KOPT-K1 (cell line): ENCODE results near the gene TMEM91.
A peak's percentile ranks its signal among the peaks of the same experiment; 100 is the strongest.

ENCODE experiments used
- H3K27ac ChIP-seq: fragments of 200-600 bp; sonication (generic); 2 replicates; pipeline ENCODE4 v1.5.1; 2016; ENCODE audit warnings: antibody characterized with exemption, mild to moderate bottlenecking, low read depth, low read length; ENCODE audit not compliant: poor library complexity, severe bottlenecking
- H3K36me3 ChIP-seq: fragments of 200-600 bp; sonication (generic); 2 replicates; pipeline ENCODE4 v1.5.1; 2017; ENCODE audit warnings: antibody characterized with exemption, mild to moderate bottlenecking, low read length, moderate library complexity; ENCODE audit not compliant: insufficient read depth
- H3K9me3 ChIP-seq: fragments of 200-600 bp; sonication (generic); 2 replicates; pipeline ENCODE4 v1.5.1; 2017; ENCODE audit warnings: antibody characterized with exemption, low read length, mild to moderate bottlenecking; ENCODE audit not compliant: insufficient read depth, poor library complexity, severe bottlenecking

The TMEM91 gene

DNA sequence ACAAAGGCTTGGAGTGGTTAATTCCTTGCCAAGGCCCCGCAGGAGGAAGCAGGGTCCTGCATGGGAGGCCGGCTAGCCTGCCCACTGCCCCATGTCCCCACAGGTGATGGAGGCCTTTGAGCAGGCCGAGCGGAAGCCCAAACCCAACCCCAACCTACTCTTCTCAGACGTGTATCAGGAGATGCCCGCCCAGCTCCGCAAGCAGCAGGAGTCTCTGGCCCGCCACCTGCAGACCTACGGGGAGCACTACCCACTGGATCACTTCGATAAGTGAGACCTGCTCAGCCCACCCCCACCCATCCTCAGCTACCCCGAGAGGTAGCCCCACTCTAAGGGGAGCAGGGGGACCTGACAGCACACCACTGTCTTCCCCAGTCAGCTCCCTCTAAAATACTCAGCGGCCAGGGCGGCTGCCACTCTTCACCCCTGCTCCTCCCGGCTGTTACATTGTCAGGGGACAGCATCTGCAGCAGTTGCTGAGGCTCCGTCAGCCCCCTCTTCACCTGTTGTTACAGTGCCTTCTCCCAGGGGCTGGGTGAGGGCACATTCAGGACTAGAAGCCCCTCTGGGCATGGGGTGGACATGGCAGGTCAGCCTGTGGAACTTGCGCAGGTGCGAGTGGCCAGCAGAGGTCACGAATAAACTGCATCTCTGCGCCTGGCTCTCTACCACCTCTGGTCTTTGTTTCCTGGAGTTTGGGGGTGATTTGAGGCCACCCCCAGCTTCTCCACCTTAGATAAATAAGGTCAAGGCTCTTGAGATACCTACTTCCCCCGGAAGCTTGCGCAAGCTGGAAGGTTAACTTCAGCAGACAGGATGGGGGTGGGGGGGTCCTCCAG, 48.2 kb downstream of the TMEM91 start:
- peaks cover 42% of the 10 kb centered on the region for H3K36me3 ChIP-seq
- H3K9me3 ChIP-seq: no peaks in the 10 kb centered on the region
- no peak overlapping the region for H3K27ac ChIP-seq

DNA sequence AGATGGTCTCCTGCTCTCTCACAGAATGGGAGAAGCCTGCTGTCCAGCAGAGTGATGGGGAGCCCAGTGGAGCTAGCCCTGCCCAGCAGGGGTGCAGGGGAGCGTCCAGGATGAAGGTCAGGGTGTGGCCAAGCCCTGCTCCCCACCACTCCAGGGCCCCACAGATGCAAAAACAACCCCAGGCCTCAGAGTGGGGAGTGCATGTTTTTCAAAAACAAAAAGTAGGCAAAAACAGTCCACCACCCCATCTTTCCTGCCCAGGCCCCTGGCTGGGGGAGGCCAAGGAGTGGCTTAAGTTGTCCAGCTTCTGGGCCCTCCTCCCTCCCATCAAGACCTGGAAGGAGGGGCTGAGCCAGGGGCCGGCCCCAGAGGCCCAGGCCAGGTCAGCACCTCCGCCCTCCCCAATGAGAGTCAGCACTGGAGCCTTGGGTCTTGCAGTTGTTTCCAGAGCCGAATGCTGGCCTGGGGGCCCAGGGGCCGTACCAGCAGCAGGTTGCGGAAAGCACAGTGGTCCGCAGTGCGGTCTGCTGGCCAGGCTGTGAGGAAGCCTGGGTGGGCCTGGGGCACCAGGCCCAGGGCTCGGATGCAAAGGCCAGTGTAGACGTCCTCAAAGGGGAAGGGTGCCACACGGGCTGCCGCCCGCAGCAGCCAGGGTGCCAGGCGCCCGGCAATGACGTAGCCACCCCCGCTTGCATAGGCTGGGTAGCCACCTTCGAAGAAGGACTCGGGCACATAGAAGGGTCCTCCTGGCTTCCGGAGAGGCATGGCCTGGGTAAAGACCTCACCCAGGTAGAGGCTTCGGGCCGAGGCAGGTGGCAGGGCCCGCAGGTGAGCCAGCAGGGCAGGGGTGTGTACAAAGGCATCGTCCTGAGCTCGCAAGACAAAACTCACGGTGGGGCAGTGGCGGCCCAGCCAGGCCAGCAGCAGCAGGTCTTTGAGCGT, 49.1 kb downstream of the TMEM91 start:
- Histone ChIP-seq H3K27ac (no peak overlapping the region), H3K36me3 (peaks cover 35% of the 10 kb centered on the region), H3K9me3 (no peaks in the 10 kb centered on the region)

DNA sequence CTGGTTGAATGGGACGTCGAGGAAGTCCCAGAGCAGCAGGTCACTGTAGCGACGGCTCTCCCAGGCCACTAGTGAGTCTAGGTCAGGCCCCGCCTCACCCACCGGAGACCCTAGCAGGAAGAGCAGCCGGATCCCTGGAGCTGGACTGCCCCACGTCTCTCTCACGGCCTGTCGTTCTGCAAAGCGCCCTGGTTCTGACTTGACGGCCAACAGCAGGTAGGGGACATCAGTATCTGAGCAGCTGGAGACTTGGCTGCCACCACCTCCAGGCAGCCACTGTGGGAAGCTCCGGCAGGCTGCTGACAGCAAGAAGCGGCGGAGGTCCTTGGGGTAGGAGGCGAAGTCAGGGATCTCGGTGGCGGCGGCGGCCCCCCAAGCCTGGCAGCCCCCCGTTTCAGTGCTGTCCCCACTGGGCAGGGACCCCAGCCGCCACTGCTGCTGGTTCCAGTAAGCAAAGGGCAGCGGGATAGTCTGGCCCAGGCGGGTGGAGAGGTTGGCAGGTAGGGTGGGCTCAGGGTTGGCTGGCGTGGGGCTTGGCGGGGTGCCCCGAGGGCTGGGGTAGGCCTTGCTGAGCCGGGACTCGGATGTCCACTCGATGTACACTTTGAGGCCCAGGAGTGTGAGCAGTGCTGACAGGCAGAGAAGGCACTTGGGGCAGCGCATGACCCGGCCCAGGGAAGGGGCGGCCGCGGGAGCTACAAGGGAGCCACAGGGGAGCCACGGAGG, 49.9 kb downstream of the TMEM91 start:
- Histone ChIP-seq H3K9me3 (no peaks in the 10 kb centered on the region), H3K36me3 (peaks cover 38% of the 10 kb centered on the region; the same call in 1 of the 2 replicates), H3K27ac (no peak overlapping the region)

DNA sequence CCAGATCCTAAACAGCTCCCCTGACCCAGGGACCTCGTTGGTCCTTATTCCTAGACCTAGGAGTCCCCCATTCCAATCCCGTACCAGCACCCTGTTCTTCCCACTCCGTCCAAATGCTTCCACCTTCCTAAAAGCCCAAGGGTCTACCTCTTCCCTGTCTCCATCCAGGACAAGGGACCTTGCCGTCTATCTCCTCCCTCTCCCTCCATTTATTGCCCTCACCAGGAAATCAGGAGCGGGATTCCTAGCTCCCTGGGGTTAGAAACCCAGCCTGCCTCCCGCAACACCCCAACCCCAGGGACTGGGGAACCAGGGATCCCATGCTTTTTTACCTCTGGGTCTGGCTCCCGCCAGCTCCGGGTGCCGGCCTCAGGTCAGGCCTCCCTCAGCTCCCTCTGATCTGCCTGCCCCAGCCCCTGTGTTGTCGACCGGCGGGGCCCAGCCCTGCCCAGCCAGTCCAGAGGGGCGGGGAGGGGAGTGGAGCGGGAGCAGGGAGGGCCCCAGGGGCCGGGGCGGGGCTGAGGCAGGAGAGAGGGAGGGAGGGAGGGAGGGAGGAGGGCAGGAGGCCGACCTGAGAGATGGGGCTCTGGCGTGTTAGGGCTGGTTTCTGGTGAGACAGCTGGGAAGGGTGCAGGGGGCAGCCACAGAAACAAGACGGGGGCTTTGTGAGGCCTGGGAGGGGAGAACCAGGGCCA, 50.8 kb downstream of the TMEM91 start, which contains the start of gene B3GNT8:
TSS of gene B3GNT8 (minus strand) at position 423 of the 695 bp plus-strand sequence. CDS start 596 bp downstream, outside the sequence.
- Histone ChIP-seq H3K27ac (peak within 1 kb of the TSS; percentile 57), H3K36me3 (peaks cover 44% of the 10 kb centered on the region), H3K9me3 (no peaks in the 10 kb centered on the region)

DNA sequence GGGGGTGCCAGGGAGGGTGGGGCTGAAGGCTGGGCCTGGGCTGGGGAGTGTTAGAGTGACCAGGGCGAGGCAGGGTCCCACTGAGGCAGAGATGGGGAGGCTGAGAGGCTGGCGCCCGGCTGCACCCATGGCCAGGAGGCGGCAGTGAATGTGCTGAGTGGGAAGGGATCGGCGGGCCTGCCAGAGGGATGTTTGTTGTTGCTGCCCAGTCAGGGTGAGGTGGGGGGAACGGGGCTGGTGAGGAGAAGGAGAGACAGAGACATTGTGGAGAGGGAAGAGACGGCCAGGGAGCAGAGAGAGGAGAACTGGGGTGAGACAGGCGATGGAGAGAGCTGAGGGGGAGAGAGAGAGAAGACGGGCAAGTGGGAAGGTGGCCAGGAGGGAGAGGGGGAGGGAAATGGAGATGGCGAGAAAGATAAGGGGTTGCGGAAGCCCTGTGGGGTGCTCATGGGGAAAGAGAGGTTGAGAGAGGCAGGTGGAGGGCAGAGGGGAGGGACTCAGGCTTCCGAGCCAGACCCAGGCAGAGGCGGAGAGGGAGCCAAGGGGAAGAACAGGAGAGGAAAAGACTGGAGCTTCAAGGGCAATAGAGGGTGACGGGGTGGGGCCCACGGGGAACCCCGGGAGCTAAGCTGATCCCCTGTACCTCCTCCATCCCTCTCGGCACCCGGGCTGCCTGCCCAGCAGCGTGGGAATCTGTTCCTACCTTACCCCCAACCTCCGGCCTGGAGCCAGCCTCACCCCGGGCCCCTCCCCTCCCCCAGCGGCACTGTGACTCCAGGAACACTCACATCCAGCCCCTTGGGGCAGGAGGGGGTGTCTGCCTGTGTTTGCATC, 51.5 kb downstream of the TMEM91 start:
- Histone ChIP-seq H3K36me3 (peaks cover 44% of the 10 kb centered on the region), H3K27ac (peak overlapping the region; percentile 57), H3K9me3 (no peaks in the 10 kb centered on the region)

DNA sequence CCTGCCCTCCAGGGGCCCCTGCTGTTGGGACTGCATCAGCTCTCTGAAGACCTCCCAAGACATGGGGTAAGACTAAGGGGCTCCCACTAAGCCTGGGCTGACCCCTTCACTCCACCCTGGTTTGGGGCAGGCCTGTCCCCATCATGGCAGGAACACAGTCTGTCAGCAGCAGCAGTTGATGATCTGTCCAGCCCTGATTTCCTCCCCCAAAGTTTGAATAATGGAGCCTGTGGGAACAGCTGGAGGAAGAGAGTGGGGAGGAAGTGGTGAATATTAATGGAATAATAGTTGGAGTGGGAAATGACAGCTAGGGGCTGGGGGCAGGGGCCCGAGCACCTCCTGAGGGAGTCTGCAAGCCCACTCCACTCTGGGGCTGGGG, 52.1 kb downstream of the TMEM91 start:
- Histone ChIP-seq H3K27ac (peak overlapping the region; percentile 57), H3K36me3 (peaks cover 47% of the 10 kb centered on the region), H3K9me3 (no peaks in the 10 kb centered on the region)

DNA sequence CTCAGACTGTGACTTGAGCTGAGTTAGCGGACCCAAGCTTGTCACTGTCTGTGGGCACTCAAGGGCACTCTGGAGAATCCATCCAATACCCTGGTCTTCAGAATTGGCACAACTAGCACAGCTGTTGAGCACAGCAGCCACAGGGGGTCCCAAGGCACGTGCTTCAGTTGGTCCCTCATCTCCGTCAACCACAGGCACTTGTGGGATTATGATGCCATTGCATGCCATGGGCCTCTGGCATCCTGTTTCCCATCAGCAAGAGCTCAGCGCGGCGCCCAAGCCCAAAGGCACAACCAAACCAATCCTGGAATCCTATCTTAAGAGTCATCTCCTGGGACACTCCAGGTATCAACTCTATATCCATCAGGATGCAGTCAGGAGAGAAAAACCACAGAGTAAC, 54.6 kb downstream of the TMEM91 start:
- H3K9me3 ChIP-seq: no peaks in the 10 kb centered on the region
- H3K27ac ChIP-seq: no peak overlapping the region
- H3K36me3 ChIP-seq: peaks cover 37% of the 10 kb centered on the region

DNA sequence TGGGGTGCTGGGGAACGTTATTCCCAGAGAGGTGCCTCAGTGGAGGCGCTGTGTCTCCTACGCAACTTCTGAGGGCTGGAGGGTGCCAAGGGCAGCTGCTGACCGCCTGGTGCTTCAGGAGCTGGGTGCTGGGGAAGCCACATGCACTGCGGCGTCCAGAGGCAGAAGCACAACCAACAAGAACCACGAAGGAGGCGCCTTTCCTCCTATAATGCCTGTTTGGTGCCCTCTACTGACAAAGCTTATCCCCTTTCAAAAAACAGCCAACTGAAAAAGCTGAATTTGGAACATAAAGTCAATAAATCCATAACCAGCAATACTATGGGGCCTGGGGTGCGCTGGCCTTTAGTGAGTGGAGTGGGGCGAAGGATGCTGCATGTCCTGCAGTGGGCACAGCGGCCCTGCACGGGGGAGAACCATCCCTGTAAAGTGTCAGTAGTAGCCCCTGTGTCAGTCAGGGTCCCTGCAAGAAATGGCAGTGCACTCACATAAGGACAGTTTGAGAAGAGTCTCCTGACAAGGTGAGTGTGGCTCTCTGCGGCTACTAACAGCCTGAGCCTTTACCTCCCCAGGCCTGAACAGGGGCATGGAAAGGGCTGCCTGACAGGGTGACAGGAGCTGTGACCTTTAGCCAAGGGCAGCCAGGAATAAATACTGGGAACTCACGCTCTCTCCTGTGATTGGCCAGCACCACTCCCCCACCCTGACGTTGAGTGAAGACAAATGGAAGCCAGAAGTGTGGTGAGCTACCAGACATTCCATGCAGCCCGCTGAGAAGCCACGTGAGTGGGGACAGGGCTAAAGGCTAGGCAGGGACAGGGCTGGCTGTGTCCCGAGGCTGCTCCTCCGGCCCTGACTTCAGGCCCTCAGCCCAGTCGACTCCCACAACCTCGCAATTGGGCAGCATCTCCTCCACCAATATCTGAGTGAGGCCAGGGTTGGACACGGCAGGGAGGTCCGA, 55.4 kb downstream of the TMEM91 start:
- Histone ChIP-seq H3K27ac (no peak overlapping the region), H3K9me3 (no peaks in the 10 kb centered on the region), H3K36me3 (peaks cover 37% of the 10 kb centered on the region)

DNA sequence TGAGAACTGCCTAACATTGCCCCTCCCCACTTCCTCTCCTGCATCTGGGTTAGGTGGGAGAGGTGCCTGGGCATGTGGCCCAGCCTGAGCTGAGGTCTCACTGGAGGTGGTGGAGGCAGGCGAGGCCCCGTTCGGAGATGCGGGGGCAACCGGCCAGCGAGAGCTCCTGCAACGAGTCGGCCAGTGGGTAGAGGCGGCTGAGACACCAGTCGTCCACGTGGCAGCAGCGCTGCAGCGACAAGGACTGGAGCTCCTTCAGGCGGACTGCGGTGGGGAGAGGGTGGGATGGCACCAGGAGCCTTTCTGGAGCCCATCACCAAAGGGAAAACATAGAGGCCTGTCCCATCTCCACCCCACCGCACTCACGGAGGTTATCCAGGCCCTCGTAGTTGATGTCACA, 56.8 kb downstream of the TMEM91 start:
- H3K9me3 ChIP-seq: no peaks in the 10 kb centered on the region
- no peak overlapping the region for H3K27ac ChIP-seq
- H3K36me3 ChIP-seq: peaks cover 47% of the 10 kb centered on the region
